ENCODE data around the gene ADORA1. TPM values are rescaled to one million over a fixed set of nuclear protein-coding genes. Genes with fewer than 3 reads are reported as not detected.

Gene ADORA1
- total and polyA plus RNA-seq, 2 of the 13 experiments (the other 11 are each of a cell fraction or from before 2014, with no cell fraction given): 0.11 TPM; not detected in 1

DNA sequence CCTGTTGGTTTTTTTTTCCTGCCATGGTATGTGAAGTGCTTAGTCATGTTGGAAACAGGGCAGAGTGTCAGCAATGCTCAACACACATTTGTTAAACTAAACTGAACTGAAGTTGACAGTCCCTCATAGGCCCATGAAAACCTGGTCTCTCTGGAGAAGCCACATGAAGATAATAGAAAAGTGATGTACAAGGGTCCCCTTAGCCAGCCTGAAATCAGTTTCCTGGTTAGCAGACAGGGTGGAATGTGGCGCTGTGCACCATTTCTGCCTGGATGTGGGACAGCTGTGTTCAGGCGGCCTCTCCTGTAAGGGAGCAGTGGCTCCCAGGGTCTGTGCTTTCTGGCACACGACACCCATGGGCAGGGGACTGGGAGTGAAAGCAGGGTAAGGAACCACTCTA, 68.8 kb downstream of the ADORA1 start:
- BruUV-seq (replicated peaks): no TSS peak
- Histone ChIP-seq H3K4me1 (ENCODE audit: insufficient read depth, low read length) (peaks cover 13% of the 10 kb centered on the region), H3K79me2 (ENCODE audit: insufficient read depth, low read length) (no peaks in the 10 kb centered on the region), H3K9ac (ENCODE audit: insufficient read depth, low read depth, low read length) (no peak overlapping the region), H3K27me3 (ENCODE audit: control insufficient read depth in 1 of 2, insufficient read depth in 2 of 2, low read length in 2 of 2) (peaks cover 0 to 7% of the 10 kb centered on the region in 2 experiments; a peak in 1 of 5 replicates), H3K36me3 (replicated peaks in 1 of 2; ENCODE audit: control insufficient read depth in 1 of 2, insufficient read depth in 2 of 2, low read length in 2 of 2) (no peaks in the 10 kb centered on the region), H3K27ac (ENCODE audit: extremely low read length, insufficient read depth, low read length) (no peak overlapping the region), H3K4me2 (ENCODE audit: low read depth, low read length) (no peak overlapping the region), H3K4me3 (replicated peaks in 1 of 3; ENCODE audit: insufficient read depth in 1 of 3, low read depth in 2 of 3, low read length in 3 of 3) (no peak overlapping the region), H4K20me1 (ENCODE audit: insufficient read depth, low read length) (no peaks in the 10 kb centered on the region), H3K9me3 (ENCODE audit: low read length) (no peaks in the 10 kb centered on the region), H2AFZ (ENCODE audit: low read length) (no peak overlapping the region)
- TF ChIP-seq IKZF4 (CRISPR knock-in tag; IDR thresholded peaks at IDR 0.05; ENCODE audit: borderline replicate concordance, low read depth, not compliant biosample characterization): no peak
- TF ChIP-seq TMF1 (CRISPR knock-in tag; IDR thresholded peaks at IDR 0.05; ENCODE audit: low read depth): no peak
- TF ChIP-seq ZNF879 (CRISPR knock-in tag; IDR thresholded peaks at IDR 0.05): no peak
- TF ChIP-seq RCOR2 (CRISPR knock-in tag; IDR thresholded peaks at IDR 0.05): no peak
- TF ChIP-seq AKAP8 (CRISPR knock-in tag; IDR thresholded peaks at IDR 0.05): no peak
- no peak for TF ChIP-seq ZNF792 (CRISPR knock-in tag; IDR thresholded peaks at IDR 0.05)
- TF ChIP-seq ZNF33A (CRISPR knock-in tag; IDR thresholded peaks at IDR 0.05; ENCODE audit: borderline replicate concordance): no peak
- WGBS (ENCODE audit: low lambda C conversion rate): 40% methylated on average over 1 of the region's 3 CpGs
- ChIA-PET CTCF (ENCODE audit: low intra/inter-chr PET ratio, low total read pairs) (no interaction called here), POLR2A (no interaction called here)
- intact Hi-C loops (cut with micrococcal nuclease; ENCODE audit: unreplicated experiment) (no loop called here), in situ Hi-C loops (cut with HindIII; ENCODE audit: extremely low pct_ligation_motif_present, low pct_unique_long_range_greater_than_20kb) (no loop called here)
- no peak for FAIRE-seq
- no peak for DNase-seq (ENCODE audit: low spot score)
- peak; percentile 40; the same call in 2 of the 3 replicates for ATAC-seq

DNA sequence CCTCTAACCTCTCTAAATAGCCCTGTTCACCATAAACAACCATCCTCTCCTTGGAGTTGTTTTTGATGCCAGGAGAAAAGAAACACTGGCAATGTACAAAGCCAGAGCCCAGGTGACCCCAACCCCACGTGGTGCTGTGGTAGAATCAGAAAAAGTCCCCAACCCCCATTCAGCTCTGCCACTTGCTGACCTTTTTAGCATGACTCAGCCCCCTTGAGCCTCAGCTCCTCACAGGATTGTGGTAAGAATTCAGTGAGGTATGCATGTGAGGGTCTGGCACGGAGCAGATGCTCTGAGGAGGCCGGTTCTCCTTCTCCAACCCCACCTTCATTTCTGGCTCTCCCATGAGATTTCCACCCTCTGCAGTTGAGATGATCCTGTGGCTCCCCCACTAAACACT, 70.1 kb downstream of the ADORA1 start:
- ChIA-PET POLR2A (no interaction called here), CTCF (ENCODE audit: low intra/inter-chr PET ratio, low total read pairs) (no interaction called here)
- intact Hi-C loops (cut with micrococcal nuclease; ENCODE audit: unreplicated experiment): no loop called here
- 43% methylated on average over 3 of the region's 3 CpGs for WGBS (ENCODE audit: low lambda C conversion rate)
- Histone ChIP-seq H4K20me1 (ENCODE audit: insufficient read depth, low read length) (no peaks in the 10 kb centered on the region), H3K4me3 (replicated peaks in 1 of 3; ENCODE audit: insufficient read depth in 1 of 3, low read depth in 2 of 3, low read length in 3 of 3) (no peak overlapping the region), H3K9ac (ENCODE audit: insufficient read depth, low read depth, low read length) (no peak overlapping the region), H3K79me2 (ENCODE audit: insufficient read depth, low read length) (no peaks in the 10 kb centered on the region), H3K4me2 (ENCODE audit: low read depth, low read length) (no peak overlapping the region), H2AFZ (ENCODE audit: low read length) (no peak overlapping the region), H3K36me3 (replicated peaks in 1 of 2; ENCODE audit: control insufficient read depth in 1 of 2, insufficient read depth in 2 of 2, low read length in 2 of 2) (no peaks in the 10 kb centered on the region), H3K27me3 (ENCODE audit: control insufficient read depth in 1 of 2, insufficient read depth in 2 of 2, low read length in 2 of 2) (peaks cover 0 to 7% of the 10 kb centered on the region in 2 experiments; a peak in 1 of 5 replicates), H3K9me3 (ENCODE audit: low read length) (no peaks in the 10 kb centered on the region), H3K4me1 (ENCODE audit: insufficient read depth, low read length) (peaks cover 13% of the 10 kb centered on the region), H3K27ac (ENCODE audit: extremely low read length, insufficient read depth, low read length) (no peak overlapping the region)
- no peak for FAIRE-seq
- no TSS peak for BruUV-seq (replicated peaks)
- TF ChIP-seq, protein P1, sequence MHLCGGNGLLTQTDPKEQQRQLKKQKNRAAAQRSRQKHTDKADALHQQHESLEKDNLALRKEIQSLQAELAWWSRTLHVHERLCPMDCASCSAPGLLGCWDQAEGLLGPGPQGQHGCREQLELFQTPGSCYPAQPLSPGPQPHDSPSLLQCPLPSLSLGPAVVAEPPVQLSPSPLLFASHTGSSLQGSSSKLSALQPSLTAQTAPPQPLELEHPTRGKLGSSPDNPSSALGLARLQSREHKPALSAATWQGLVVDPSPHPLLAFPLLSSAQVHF (CRISPR knock-in tag; IDR thresholded peaks at IDR 0.05): no peak
- TF ChIP-seq, protein P2, sequence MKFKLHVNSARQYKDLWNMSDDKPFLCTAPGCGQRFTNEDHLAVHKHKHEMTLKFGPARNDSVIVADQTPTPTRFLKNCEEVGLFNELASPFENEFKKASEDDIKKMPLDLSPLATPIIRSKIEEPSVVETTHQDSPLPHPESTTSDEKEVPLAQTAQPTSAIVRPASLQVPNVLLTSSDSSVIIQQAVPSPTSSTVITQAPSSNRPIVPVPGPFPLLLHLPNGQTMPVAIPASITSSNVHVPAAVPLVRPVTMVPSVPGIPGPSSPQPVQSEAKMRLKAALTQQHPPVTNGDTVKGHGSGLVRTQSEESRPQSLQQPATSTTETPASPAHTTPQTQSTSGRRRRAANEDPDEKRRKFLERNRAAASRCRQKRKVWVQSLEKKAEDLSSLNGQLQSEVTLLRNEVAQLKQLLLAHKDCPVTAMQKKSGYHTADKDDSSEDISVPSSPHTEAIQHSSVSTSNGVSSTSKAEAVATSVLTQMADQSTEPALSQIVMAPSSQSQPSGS (CRISPR knock-in tag; IDR thresholded peaks at IDR 0.05): no peak
- no peak for TF ChIP-seq ZNF44 (CRISPR knock-in tag; IDR thresholded peaks at IDR 0.05)
- DNase-seq (ENCODE audit: low spot score): no peak
- in situ Hi-C loops (cut with HindIII; ENCODE audit: extremely low pct_ligation_motif_present, low pct_unique_long_range_greater_than_20kb): no loop called here
- ATAC-seq: no peak

Measured in HepG2 (cell line).